ENCODE results near the gene PSMA3. TPM values are rescaled to one million over a fixed set of nuclear protein-coding genes. Genes with fewer than 3 reads are reported as not detected.

PSMA3 gene
- total and polyA plus RNA-seq, 9 of the 15 experiments (the other 6 are each of a cell fraction or from before 2014, with no cell fraction given), result 129 to 786 (median 319) TPM

- H3K4me3 ChIP-seq, result no peak overlapping the region
- peaks cover 71% of the 10 kb centered on the region for H3K36me3 ChIP-seq (ENCODE audit: control insufficient read depth, insufficient read depth, low read length)
- no peak overlapping the region for H3K4me2 ChIP-seq (ENCODE audit: insufficient read depth, low read length)
- no peak overlapping the region for H3K9ac ChIP-seq (ENCODE audit: insufficient read depth in 1 of 2, low read depth in 2 of 2, low read length in 2 of 2)
- intact Hi-C loops (cut with micrococcal nuclease) (no loop called here), in situ Hi-C loops (cut with MboI) (no loop called here)
- ChIA-PET CTCF (ENCODE audit: low intra/inter-chr PET ratio) (no interaction called here), POLR2A (no interaction called here)
- H3K4me1 ChIP-seq (replicated peaks in 1 of 2; ENCODE audit: control insufficient read depth in 2 of 2, insufficient read depth in 2 of 2, low read length in 2 of 2), result peaks cover 0 to 3% of the 10 kb centered on the region in 2 experiments; a peak in 2 of 5 replicates
- H3K79me2 ChIP-seq (ENCODE audit: control insufficient read depth, insufficient read depth, low read length), result peaks cover 79% of the 10 kb centered on the region
- WGBS (ENCODE audit: insufficient coverage, low coverage, missing lambda C conversion rate), result 85% methylated on average over 4 of the region's 8 CpGs
- no peaks in the 10 kb centered on the region for H3K9me1 ChIP-seq (ENCODE audit: control insufficient read depth, insufficient read depth, low read length)
- no peak overlapping the region for H3K27ac ChIP-seq (ENCODE audit: extremely low read depth, low read depth, low read length)
- DNase-seq (ENCODE audit: extremely low read depth in 1 of 4, low spot score in 3 of 4) (no peak), FAIRE-seq (no peak), ATAC-seq (no peak)
- no TSS peak for BruUV-seq (replicated peaks)
- H3K9me3 ChIP-seq (replicated peaks; ENCODE audit: control insufficient read depth, insufficient read depth, low read depth, low read length), result no peaks in the 10 kb centered on the region
- H3K27me3 ChIP-seq (ENCODE audit: control insufficient read depth in 2 of 2, insufficient read depth in 2 of 2, low read length in 2 of 2), result no peaks in the 10 kb centered on the region
- H2AFZ ChIP-seq (ENCODE audit: low read depth, low read length), result no peak overlapping the region
- peaks cover 10% of the 10 kb centered on the region for H4K20me1 ChIP-seq (replicated peaks; ENCODE audit: control insufficient read depth, insufficient read depth, low read length)
- TF ChIP-seq PYGO2 (tag; IDR thresholded peaks at IDR 0.05), result no peak
- no peak for TF ChIP-seq HNRNPLL (IDR thresholded peaks at IDR 0.05; ENCODE audit: low read depth, low read length, poor library complexity, severe bottlenecking)
- TF ChIP-seq, protein P1, sequence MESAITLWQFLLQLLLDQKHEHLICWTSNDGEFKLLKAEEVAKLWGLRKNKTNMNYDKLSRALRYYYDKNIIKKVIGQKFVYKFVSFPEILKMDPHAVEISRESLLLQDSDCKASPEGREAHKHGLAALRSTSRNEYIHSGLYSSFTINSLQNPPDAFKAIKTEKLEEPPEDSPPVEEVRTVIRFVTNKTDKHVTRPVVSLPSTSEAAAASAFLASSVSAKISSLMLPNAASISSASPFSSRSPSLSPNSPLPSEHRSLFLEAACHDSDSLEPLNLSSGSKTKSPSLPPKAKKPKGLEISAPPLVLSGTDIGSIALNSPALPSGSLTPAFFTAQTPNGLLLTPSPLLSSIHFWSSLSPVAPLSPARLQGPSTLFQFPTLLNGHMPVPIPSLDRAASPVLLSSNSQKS (CRISPR knock-in tag; IDR thresholded peaks at IDR 0.05), result no peak
- no peak for TF ChIP-seq ZNF146 (CRISPR knock-in tag; IDR thresholded peaks at IDR 0.05; ENCODE audit: unreplicated experiment)
- no peak for TF ChIP-seq MXD1 (CRISPR knock-in tag; IDR thresholded peaks at IDR 0.05; ENCODE audit: borderline replicate concordance, poor library complexity, severe bottlenecking)
- TF ChIP-seq YY1 (IDR thresholded peaks at IDR 0.05; ENCODE audit: borderline replicate concordance in 1 of 3, control insufficient read depth in 1 of 3, extremely low read depth in 1 of 3, insufficient read depth in 3 of 3, insufficient read length in 1 of 3, insufficient replicate concordance in 2 of 3, low read depth in 1 of 3, low read length in 2 of 3), result no peak
- no peak for TF ChIP-seq POLR2G (IDR thresholded peaks at IDR 0.05; ENCODE audit: low read depth, low read length)
- no peak for TF ChIP-seq TOE1 (IDR thresholded peaks at IDR 0.05; ENCODE audit: borderline replicate concordance)
- no peak for TF ChIP-seq TOE1 (CRISPR knock-in tag; IDR thresholded peaks at IDR 0.05; ENCODE audit: borderline replicate concordance, low read depth)
- no peak for TF ChIP-seq ZHX1 (conservative IDR thresholded peaks at IDR 0.05; ENCODE audit: low read length)
- no peak for TF ChIP-seq SMAD3 (CRISPR knock-in tag; conservative IDR thresholded peaks at IDR 0.05)
- TF ChIP-seq ZNF280B (CRISPR knock-in tag; IDR thresholded peaks at IDR 0.05), result no peak
- TF ChIP-seq ZNF707 (CRISPR knock-in tag; conservative IDR thresholded peaks at IDR 0.05), result no peak
- no peak for TF ChIP-seq MNT (conservative IDR thresholded peaks at IDR 0.05)
These were observed 5.0 kb downstream of the PSMA3 start for GRCh38 chr14:58249611-58250010.

Measured in K562 (cell line).